ENCODE results near the gene CD302.
"Not testable (repeated sequence)": the region's sequence is repeated elsewhere in the genome, so short reads cannot be mapped to it uniquely, and the experiment has no call there.

Gene CD302

GRCh38 chr2:159745237-159745636, 52.8 kb downstream of the CD302 start:
- not testable (repeated sequence) for H3K9me3 Mint-ChIP-seq (ENCODE audit: low read depth); H3K27ac Mint-ChIP-seq; H3K27me3 Mint-ChIP-seq; H3K4me3 Mint-ChIP-seq
- peaks cover 12% of the 10 kb centered on the region for H3K4me1 Mint-ChIP-seq (ENCODE audit: low read depth)
- peaks cover 14% of the 10 kb centered on the region for H3K36me3 Mint-ChIP-seq

- no peaks in the 10 kb centered on the region for H3K27me3 Mint-ChIP-seq
- H3K36me3 Mint-ChIP-seq, result peaks cover 14% of the 10 kb centered on the region
- no peak overlapping the region for H3K27ac Mint-ChIP-seq
- peaks cover 19% of the 10 kb centered on the region for H3K4me1 Mint-ChIP-seq (ENCODE audit: low read depth)
- H3K4me3 Mint-ChIP-seq, result no peak overlapping the region
- H3K9me3 Mint-ChIP-seq (ENCODE audit: low read depth), result no peaks in the 10 kb centered on the region
Measured at GRCh38 chr2:159744363-159744762, 53.6 kb downstream of the CD302 start.

- Mint-ChIP-seq H3K4me1 (ENCODE audit: low read depth) (peaks cover 19% of the 10 kb centered on the region), H3K27ac (peak overlapping the region; percentile 7)
Measured at GRCh38 chr2:159742846-159743245, 55.2 kb downstream of the CD302 start.

GRCh38 chr2:159738509-159739390, 59.3 kb downstream of the CD302 start:
- Mint-ChIP-seq H3K27ac (peak overlapping the region; percentile 10), H3K27me3 (no peaks in the 10 kb centered on the region), H3K9me3 (ENCODE audit: low read depth) (no peaks in the 10 kb centered on the region), H3K4me3 (no peak overlapping the region), H3K4me1 (ENCODE audit: low read depth) (peaks cover 41% of the 10 kb centered on the region), H3K36me3 (peaks cover 13% of the 10 kb centered on the region)

More at GRCh38 chr2:159742846-159743245, 55.2 kb downstream of the CD302 start:
- H3K36me3 Mint-ChIP-seq, result peaks cover 11% of the 10 kb centered on the region
- no peak overlapping the region for H3K4me3 Mint-ChIP-seq
- no peaks in the 10 kb centered on the region for H3K27me3 Mint-ChIP-seq
- no peaks in the 10 kb centered on the region for H3K9me3 Mint-ChIP-seq (ENCODE audit: low read depth)

GRCh38 chr2:159737917-159738296, 60.1 kb downstream of the CD302 start:
- no peaks in the 10 kb centered on the region for H3K9me3 Mint-ChIP-seq (ENCODE audit: low read depth)
- peaks cover 10% of the 10 kb centered on the region for H3K36me3 Mint-ChIP-seq
- H3K27me3 Mint-ChIP-seq, result no peaks in the 10 kb centered on the region

GRCh38 chr2:159737292-159737916, 60.6 kb downstream of the CD302 start:
- Mint-ChIP-seq H3K4me3 (no peak overlapping the region), H3K27ac (no peak overlapping the region), H3K4me1 (ENCODE audit: low read depth) (peaks cover 47% of the 10 kb centered on the region), H3K36me3 (peaks cover 10% of the 10 kb centered on the region), H3K27me3 (no peaks in the 10 kb centered on the region), H3K9me3 (ENCODE audit: low read depth) (no peaks in the 10 kb centered on the region)

More at GRCh38 chr2:159737917-159738296, 60.1 kb downstream of the CD302 start:
- Mint-ChIP-seq H3K4me3 (no peak overlapping the region), H3K27ac (no peak overlapping the region), H3K4me1 (ENCODE audit: low read depth) (peaks cover 45% of the 10 kb centered on the region)

GRCh38 chr2:159736048-159736447, 62.0 kb downstream of the CD302 start:
- peaks cover 43% of the 10 kb centered on the region for H3K4me1 Mint-ChIP-seq (ENCODE audit: low read depth)
- no peak overlapping the region for H3K4me3 Mint-ChIP-seq
- peak overlapping the region; percentile 67 for H3K27ac Mint-ChIP-seq
- H3K9me3 Mint-ChIP-seq (ENCODE audit: low read depth), result no peaks in the 10 kb centered on the region
- H3K36me3 Mint-ChIP-seq, result peaks cover 8% of the 10 kb centered on the region
- H3K27me3 Mint-ChIP-seq, result no peaks in the 10 kb centered on the region

GRCh38 chr2:159735648-159736047, 62.4 kb downstream of the CD302 start:
- Mint-ChIP-seq H3K9me3 (ENCODE audit: low read depth) (no peaks in the 10 kb centered on the region), H3K4me3 (no peak overlapping the region), H3K27ac (peak overlapping the region; percentile 67), H3K36me3 (peaks cover 8% of the 10 kb centered on the region), H3K4me1 (ENCODE audit: low read depth) (peaks cover 42% of the 10 kb centered on the region), H3K27me3 (no peaks in the 10 kb centered on the region)

GRCh38 chr2:159728629-159729028, 69.4 kb downstream of the CD302 start:
- Mint-ChIP-seq H3K4me3 (no peak overlapping the region), H3K36me3 (peaks cover 17% of the 10 kb centered on the region), H3K4me1 (ENCODE audit: low read depth) (peaks cover 53% of the 10 kb centered on the region), H3K27ac (peak overlapping the region; percentile 25), H3K9me3 (ENCODE audit: low read depth) (no peaks in the 10 kb centered on the region), H3K27me3 (no peaks in the 10 kb centered on the region)

- Mint-ChIP-seq H3K36me3 (peaks cover 20% of the 10 kb centered on the region), H3K4me1 (ENCODE audit: low read depth) (peaks cover 76% of the 10 kb centered on the region), H3K9me3 (ENCODE audit: low read depth) (no peaks in the 10 kb centered on the region), H3K27me3 (no peaks in the 10 kb centered on the region), H3K27ac (no peak overlapping the region), H3K4me3 (no peak overlapping the region)
Measured at GRCh38 chr2:159725713-159726112, 72.3 kb downstream of the CD302 start.

- not testable (repeated sequence) for H3K27ac Mint-ChIP-seq; H3K27me3 Mint-ChIP-seq; H3K9me3 Mint-ChIP-seq (ENCODE audit: low read depth); H3K4me3 Mint-ChIP-seq
- Mint-ChIP-seq H3K36me3 (peaks cover 25% of the 10 kb centered on the region), H3K4me1 (ENCODE audit: low read depth) (peaks cover 83% of the 10 kb centered on the region)
Measured at GRCh38 chr2:159724795-159725572, 73.0 kb downstream of the CD302 start.

GRCh38 chr2:159722580-159722979, 75.4 kb downstream of the CD302 start:
- Mint-ChIP-seq H3K27me3 (no peaks in the 10 kb centered on the region), H3K36me3 (peaks cover 27% of the 10 kb centered on the region), H3K4me3 (peak overlapping the region; percentile 1), H3K4me1 (ENCODE audit: low read depth) (peaks cover 86% of the 10 kb centered on the region), H3K27ac (no peak overlapping the region), H3K9me3 (ENCODE audit: low read depth) (no peaks in the 10 kb centered on the region)

- peak overlapping the region; percentile 3 for H3K4me3 Mint-ChIP-seq
- no peaks in the 10 kb centered on the region for H3K27me3 Mint-ChIP-seq
- peaks cover 35% of the 10 kb centered on the region for H3K36me3 Mint-ChIP-seq
- H3K9me3 Mint-ChIP-seq (ENCODE audit: low read depth), result no peaks in the 10 kb centered on the region
- H3K4me1 Mint-ChIP-seq (ENCODE audit: low read depth), result peaks cover 88% of the 10 kb centered on the region
- no peak overlapping the region for H3K27ac Mint-ChIP-seq
Measured at GRCh38 chr2:159720676-159721075, 77.3 kb downstream of the CD302 start.

Data from activated naive CD8-positive, alpha-beta T cell (primary cell).